ENCODE results near the gene DAB2.

GRCh38 chr5:39390945-39391344, 33.8 kb downstream of the DAB2 start:
- TF ChIP-seq, protein P1, sequence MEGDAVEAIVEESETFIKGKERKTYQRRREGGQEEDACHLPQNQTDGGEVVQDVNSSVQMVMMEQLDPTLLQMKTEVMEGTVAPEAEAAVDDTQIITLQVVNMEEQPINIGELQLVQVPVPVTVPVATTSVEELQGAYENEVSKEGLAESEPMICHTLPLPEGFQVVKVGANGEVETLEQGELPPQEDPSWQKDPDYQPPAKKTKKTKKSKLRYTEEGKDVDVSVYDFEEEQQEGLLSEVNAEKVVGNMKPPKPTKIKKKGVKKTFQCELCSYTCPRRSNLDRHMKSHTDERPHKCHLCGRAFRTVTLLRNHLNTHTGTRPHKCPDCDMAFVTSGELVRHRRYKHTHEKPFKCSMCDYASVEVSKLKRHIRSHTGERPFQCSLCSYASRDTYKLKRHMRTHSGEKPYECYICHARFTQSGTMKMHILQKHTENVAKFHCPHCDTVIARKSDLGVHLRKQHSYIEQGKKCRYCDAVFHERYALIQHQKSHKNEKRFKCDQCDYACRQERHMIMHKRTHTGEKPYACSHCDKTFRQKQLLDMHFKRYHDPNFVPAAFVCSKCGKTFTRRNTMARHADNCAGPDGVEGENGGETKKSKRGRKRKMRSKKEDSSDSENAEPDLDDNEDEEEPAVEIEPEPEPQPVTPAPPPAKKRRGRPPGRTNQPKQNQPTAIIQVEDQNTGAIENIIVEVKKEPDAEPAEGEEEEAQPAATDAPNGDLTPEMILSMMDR (IDR thresholded peaks at IDR 0.05 in 4 of 5, conservative IDR thresholded peaks at IDR 0.05 in 1 of 5), result no peak
- TF ChIP-seq POLR2A (IDR thresholded peaks at IDR 0.05), result no peak

Measured in gastrocnemius medialis (tissue), 4 donors.